GM18505 (cell line): Measurements from ENCODE around the gene TRIL.

ENCODE experiments used
- ATAC-seq: cut with Tn5 transposase; IDR thresholded peaks from one replicate; pipeline ENCODE4 v1.9.1; 2021; ENCODE audit not compliant: unreplicated experiment
- POLR2A ChIP-seq: IDR thresholded peaks from 4 replicates; pipeline ENCODE4 v1.6.1; 2011; ENCODE audit warnings: borderline replicate concordance; ENCODE audit not compliant: insufficient read depth, insufficient read length; ENCODE audit errors: extremely low read depth

The TRIL gene

DNA sequence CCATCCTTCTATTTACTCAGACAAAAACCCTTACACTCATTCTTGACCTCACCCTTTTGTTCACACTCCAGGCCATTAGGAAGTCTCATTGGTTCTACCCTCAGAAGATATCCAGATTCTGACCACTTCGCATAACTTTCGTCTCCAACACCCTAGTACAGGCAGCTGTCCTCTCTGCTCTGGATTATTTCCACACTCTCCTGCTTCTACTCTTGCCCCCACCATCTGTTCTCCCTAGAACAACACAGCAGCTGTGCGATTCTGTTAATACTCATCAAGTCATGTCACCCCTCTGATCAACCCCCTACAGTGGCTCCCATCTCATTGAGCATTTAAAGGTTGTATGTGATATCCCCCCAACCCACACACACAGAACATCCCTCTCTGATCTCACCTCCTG, 15.5 kb upstream of the TRIL start:
- no peak for ATAC-seq

GRCh38 chr7:28964056-28964455, 5.9 kb upstream of the TRIL start:
- TF ChIP-seq POLR2A: no peak
- no peak for ATAC-seq

More for the DNA sequence above, 15.5 kb upstream of the TRIL start:
- no peak for TF ChIP-seq POLR2A

GRCh38 chr7:28961972-28962371, 3.8 kb upstream of the TRIL start:
- no peak for TF ChIP-seq POLR2A
- no peak for ATAC-seq

- no peak for TF ChIP-seq POLR2A
- no peak for ATAC-seq
Measured at GRCh38 chr7:28960071-28960840, 2.1 kb upstream of the TRIL start.

GRCh38 chr7:28958980-28959347, 834 bp upstream of the TRIL start:
- ATAC-seq: no peak
- TF ChIP-seq POLR2A: no peak

DNA sequence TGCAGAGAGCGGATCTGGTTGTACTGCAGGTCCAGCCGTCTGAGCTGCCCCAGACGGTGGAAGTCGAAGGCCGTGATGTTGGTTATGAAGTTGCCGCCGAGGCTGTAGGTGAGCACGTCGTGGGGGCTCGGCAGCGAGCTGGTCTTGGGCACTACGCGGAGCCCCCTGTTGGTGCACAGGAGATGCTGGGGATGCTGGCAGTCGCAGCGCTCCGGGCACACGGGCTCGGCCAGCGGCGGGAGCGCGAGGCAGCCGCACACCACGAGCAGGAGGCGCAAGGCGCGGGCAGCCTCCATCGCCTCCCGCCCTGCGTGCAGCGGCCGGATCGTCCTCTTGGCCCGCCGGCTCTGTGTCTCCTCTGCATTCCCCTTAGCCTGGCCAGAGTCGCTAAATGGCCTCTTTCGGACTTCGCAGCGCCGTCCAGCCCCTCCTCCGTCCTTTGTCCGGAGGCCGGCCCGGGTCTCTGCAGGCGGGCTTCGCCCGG, 337 bp downstream of the TRIL start:
- no peak for ATAC-seq
- TF ChIP-seq POLR2A: no peak

GRCh38 chr7:28957064-28957750, 923 bp downstream of the TRIL start:
- TF ChIP-seq POLR2A: no peak
- ATAC-seq: no peak

GRCh38 chr7:28956608-28957063, 1.5 kb downstream of the TRIL start:
- TF ChIP-seq POLR2A: no peak
- ATAC-seq: no peak

DNA sequence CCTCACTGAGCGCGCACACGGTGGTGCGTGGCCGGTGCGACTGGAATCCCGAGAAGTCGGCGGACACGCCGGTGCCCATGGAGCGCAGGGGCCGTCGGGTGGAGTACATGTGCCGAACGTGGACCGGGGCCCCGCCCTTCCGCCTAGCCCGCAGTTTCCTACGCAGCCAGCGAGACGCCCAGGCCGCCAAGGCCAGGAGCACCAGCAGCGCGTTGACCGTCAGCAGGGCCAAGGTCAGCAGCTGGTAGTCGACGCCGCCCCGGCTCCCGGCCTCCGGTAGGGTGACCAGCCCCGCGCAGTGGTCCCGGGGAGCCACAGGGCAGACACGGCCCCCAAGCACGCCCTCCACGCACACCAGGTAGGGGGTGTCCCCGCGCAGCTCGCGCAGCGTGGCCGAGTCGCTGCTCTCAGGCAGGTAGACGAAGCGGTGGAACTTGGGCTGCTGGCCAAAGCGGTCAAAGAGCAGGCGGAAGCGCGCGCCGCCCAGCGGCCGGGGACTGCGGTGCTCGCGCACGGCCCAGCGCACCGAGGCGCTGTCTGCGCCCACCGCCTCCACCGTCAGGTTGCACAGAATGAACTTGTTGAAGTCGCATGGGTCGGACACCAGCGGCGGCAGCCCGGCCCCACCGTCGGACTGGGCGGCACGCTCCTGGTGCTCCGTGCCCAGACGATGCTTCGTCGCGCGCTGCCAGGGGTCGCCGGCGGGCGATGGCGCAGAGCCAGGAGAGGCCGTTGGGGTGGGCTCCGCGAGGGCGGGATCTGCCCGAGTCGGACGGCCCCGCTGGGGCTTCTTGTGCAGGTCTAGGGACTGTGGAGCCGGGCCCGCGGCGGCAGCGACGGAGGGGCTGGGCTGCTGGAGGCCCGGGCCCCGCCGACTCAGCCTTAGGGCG, 2.2 kb downstream of the TRIL start:
- no peak for TF ChIP-seq POLR2A
- ATAC-seq: no peak

- ATAC-seq: no peak
- no peak for TF ChIP-seq POLR2A
Measured at GRCh38 chr7:28955356-28955717, 2.8 kb downstream of the TRIL start.

DNA sequence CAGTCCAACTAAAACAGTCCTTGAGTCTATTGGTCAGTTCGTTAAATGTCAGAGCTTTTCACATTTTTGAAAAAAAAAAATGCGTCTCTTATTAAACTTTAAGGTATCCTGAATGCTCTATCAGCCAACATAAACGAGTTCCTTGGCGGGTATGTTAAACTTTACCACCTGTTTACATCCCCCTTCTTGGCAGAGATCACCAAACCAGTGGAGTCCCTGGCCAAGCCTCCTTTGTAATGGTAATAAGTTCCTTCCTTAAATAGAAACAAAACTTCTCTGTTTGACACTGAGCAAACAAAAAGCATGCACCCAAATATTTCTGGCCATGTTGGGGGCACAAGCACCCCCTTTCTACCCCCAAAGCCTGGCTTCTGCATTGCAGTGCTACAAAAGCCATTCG, 3.2 kb downstream of the TRIL start:
- TF ChIP-seq POLR2A: no peak
- no peak for ATAC-seq

- TF ChIP-seq POLR2A: no peak
- no peak for ATAC-seq
Measured at GRCh38 chr7:28954471-28954870, 3.7 kb downstream of the TRIL start.

DNA sequence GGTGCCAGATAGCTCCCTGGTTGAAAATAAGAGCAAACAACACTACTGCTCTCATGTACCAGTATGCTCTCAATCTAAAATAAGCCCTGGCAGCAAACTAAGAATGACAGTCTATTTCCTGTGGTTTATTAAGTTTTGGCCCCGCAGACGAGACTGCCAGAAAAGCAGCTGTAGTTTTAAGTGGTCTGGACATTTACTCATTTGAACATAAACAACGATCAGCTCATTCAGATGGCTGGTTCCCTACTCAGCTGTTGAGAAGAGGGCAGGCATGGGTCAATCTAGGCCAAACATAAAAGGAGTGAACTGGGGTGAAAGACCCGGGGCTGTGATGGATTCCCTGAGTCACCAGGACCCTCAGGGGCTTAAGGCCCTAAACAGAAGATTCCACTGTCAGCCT, 4.5 kb downstream of the TRIL start:
- no peak for TF ChIP-seq POLR2A

More for the DNA sequence above, 4.5 kb downstream of the TRIL start:
- no peak for ATAC-seq
